Measurements from ENCODE around the gene FEZ2.

DNA sequence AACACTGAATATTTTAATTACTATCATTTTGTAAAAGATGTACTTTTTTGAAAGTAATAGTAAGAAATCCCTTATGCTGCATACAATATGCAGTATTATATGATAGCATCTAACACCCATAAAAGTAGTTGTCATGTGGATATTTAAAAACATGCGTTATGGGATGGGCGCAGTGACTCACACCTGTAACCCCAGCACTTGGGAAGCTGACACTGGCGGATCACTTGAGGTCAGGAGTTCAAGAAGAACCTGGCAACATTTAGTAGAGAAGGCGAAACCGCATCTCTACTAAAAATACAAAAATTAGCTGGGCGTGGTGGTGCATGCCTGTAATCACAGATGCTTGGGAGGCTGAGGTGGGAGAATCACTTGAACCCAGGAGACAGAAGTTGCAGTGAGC, 88.9 kb downstream of the FEZ2 start:
- TF ChIP-seq, protein P1, sequence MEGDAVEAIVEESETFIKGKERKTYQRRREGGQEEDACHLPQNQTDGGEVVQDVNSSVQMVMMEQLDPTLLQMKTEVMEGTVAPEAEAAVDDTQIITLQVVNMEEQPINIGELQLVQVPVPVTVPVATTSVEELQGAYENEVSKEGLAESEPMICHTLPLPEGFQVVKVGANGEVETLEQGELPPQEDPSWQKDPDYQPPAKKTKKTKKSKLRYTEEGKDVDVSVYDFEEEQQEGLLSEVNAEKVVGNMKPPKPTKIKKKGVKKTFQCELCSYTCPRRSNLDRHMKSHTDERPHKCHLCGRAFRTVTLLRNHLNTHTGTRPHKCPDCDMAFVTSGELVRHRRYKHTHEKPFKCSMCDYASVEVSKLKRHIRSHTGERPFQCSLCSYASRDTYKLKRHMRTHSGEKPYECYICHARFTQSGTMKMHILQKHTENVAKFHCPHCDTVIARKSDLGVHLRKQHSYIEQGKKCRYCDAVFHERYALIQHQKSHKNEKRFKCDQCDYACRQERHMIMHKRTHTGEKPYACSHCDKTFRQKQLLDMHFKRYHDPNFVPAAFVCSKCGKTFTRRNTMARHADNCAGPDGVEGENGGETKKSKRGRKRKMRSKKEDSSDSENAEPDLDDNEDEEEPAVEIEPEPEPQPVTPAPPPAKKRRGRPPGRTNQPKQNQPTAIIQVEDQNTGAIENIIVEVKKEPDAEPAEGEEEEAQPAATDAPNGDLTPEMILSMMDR (IDR thresholded peaks at IDR 0.05): no peak
- no peak for TF ChIP-seq POLR2A (IDR thresholded peaks at IDR 0.05)
